NB4 (cell line): ENCODE measurements around the gene ELMO3.

Experiments
- POLR2A ChIP-seq: IDR thresholded peaks from 2 replicates; pipeline ENCODE4 v1.6.1; 2011; ENCODE audit warnings: mild to moderate bottlenecking; ENCODE audit not compliant: insufficient read length; ENCODE audit errors: extremely low read depth
- TF ChIP-seq, protein P1 (sequence below): IDR thresholded peaks from one replicate; pipeline ENCODE4 v1.5.1; 2012; ENCODE audit warnings: low read depth, low read length
- TF ChIP-seq, protein P2 (sequence below): IDR thresholded peaks from 2 replicates; pipeline ENCODE4 v1.6.1; 2011; ENCODE audit warnings: low read depth, low read length

DNA sequence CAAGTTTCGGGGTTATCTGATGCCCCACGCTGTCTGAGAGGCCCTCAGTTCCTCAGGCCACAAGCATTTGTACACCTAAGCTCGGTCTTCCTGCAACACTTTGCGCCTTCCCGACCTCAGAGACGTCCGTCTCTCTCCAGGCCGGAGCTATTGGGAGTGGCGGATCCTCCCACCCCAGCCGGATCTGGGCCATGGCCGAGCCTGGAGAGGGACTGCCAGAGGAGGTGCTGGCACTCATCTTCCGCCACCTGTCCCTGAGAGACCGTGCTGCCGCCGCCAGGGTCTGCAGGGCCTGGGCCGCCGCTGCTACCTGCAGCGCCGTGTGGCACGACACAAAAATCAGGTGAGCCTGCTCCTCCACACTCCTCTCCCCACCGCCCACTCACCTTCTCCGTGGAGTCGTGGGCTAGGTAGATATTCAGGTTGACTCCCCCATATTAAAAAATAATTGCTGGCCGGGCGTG, 37.3 kb upstream of the ELMO3 start:
- TF ChIP-seq, protein P1, sequence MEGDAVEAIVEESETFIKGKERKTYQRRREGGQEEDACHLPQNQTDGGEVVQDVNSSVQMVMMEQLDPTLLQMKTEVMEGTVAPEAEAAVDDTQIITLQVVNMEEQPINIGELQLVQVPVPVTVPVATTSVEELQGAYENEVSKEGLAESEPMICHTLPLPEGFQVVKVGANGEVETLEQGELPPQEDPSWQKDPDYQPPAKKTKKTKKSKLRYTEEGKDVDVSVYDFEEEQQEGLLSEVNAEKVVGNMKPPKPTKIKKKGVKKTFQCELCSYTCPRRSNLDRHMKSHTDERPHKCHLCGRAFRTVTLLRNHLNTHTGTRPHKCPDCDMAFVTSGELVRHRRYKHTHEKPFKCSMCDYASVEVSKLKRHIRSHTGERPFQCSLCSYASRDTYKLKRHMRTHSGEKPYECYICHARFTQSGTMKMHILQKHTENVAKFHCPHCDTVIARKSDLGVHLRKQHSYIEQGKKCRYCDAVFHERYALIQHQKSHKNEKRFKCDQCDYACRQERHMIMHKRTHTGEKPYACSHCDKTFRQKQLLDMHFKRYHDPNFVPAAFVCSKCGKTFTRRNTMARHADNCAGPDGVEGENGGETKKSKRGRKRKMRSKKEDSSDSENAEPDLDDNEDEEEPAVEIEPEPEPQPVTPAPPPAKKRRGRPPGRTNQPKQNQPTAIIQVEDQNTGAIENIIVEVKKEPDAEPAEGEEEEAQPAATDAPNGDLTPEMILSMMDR = no peak
- TF ChIP-seq POLR2A = no peak
- TF ChIP-seq, protein P2, sequence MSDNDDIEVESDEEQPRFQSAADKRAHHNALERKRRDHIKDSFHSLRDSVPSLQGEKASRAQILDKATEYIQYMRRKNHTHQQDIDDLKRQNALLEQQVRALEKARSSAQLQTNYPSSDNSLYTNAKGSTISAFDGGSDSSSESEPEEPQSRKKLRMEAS = no peak
